Psoas muscle (tissue), 8 donors: Measurements from ENCODE around the gene ESRRA. TPM values are rescaled to one million over a fixed set of nuclear protein-coding genes. Genes with fewer than 3 reads are reported as not detected.
A peak's percentile ranks its signal among the peaks of the same experiment; 100 is the strongest.

Experiments used
- ATAC-seq, 4 donors: fragments of 200-7000 bp; cut with Tn5 transposase; one replicate each; pipeline ENCODE4 v1.9.1; 2020; ENCODE audit warnings: moderate library complexity in 3 of 4, mild to moderate bottlenecking in 2 of 4
- DNase-seq, 2 donors: peaks; one replicate each; pipeline ENCODE4 v3.0.0-alpha.2; 2020
- H3K27ac ChIP-seq: fragments of 200-600 bp; one replicate; pipeline ENCODE4 v1.8.0; 2022
- H3K27me3 ChIP-seq, 3 donors: fragments of 200-600 bp in 1 of 3; one replicate each; pipeline versions ENCODE4 v1.6.1 to v1.8.0; 2013 to 2022; ENCODE audit warnings: low read length in 2 of 3, mild to moderate bottlenecking in 2 of 3, moderate library complexity in 1 of 3; ENCODE audit not compliant: insufficient read depth in 3 of 3
- H3K36me3 ChIP-seq, 2 donors: fragments of 200-600 bp in 1 of 2; one replicate each; pipeline versions ENCODE4 v1.6.1 to v1.8.0; 2013 to 2022; ENCODE audit warnings: low read depth in 1 of 2, mild to moderate bottlenecking in 1 of 2, moderate library complexity in 1 of 2; ENCODE audit not compliant: insufficient read depth in 1 of 2
- H3K4me1 ChIP-seq: fragments of 200-600 bp; one replicate; pipeline ENCODE4 v1.8.0; 2022
- H3K4me3 ChIP-seq: fragments of 200-600 bp; one replicate; pipeline ENCODE4 v1.8.0; 2022; ENCODE audit warnings: mild to moderate bottlenecking
- H3K9me3 ChIP-seq: fragments of 200-600 bp; one replicate; pipeline ENCODE4 v1.8.0; 2022
- CTCF ChIP-seq: fragments of 200-600 bp; IDR thresholded peaks from one replicate; pipeline ENCODE4 v1.8.0; 2022; ENCODE audit warnings: antibody characterized with exemption
- WGBS, 3 donors: extraction: QIAGEN DNeasy Blood & Tissue Kit; methylation state at CpG; one replicate each; pipeline versions ENCODE4 v1.1.6 to v1.1.7; 2013; 5-methylcytosine and 5-hydroxymethylcytosine counted together
- intact Hi-C, 2 donors: fragments of 100-400 bp; cut with DNase I; formaldehyde crosslinking; loops; one replicate each; pipeline versions ENCODE4 v1.11.0 to v1.14.2; 2022
- polyA plus RNA-seq, 3 donors: library from polyadenylated mRNA; stranded (reverse); fragments of 200-250 nt; gene quantifications; one replicate each; pipeline ENCODE4 v1.2.3, GENCODE V29; 2013
- total RNA-seq, 4 donors: library from RNA; stranded (reverse); fragmentation: NEBNext Ultra II Directional in 2 of 4; extraction: Animal tissue kit (Norgen Biotek cat#: 25700) in 2 of 4; gene quantifications; one replicate each; pipeline versions ENCODE4 v1.2.1 to v1.2.4, GENCODE V29; 2021 to 2023
- donor health status: healthy with polysubstance abuse.
- donor health status: DM: no; HTN: no; CAD: no; lungs with moderate emphysema.
- donor health status: Bipolar disorder and iron deficiency.
- donor health status: healthy.
- donor health status: DM: yes; HTN: yes; CAD: no.
- donor health status: DM: no; HTN: no; CAD: no.
- donor health status: DM: no; HTN: no; CAD: no.
- donor health status: DM: yes; HTN: yes; CAD: no.

ESRRA gene
- total and polyA plus RNA-seq, 7 donors, result 104 to 362 (median 261) TPM

- no peak for TF ChIP-seq CTCF
- no peaks in the 10 kb centered on the region for H3K36me3 ChIP-seq
- no peak overlapping the region for H3K27ac ChIP-seq
- intact Hi-C loops, result no loop called here
- no peaks in the 10 kb centered on the region for H3K9me3 ChIP-seq
- no peak for DNase-seq
- peaks cover 32% of the 10 kb centered on the region for H3K4me1 ChIP-seq
- 89 to 92% (median 89%) methylated on average over 7 to 9 of the region's 9 CpGs for WGBS, 3 donors
- no peak for ATAC-seq
- H3K4me3 ChIP-seq, result no peak overlapping the region
- peaks cover 0 to 29% (median 18%) of the 10 kb centered on the region in 3 donors for H3K27me3 ChIP-seq
Measured at GRCh38 chr11:64288353-64288750, 17.0 kb upstream of the ESRRA start.

- WGBS, 3 donors, result 92 to 97% (median 93%) methylated on average over 13 of the region's 13 CpGs
- no peak for TF ChIP-seq CTCF
- no peak overlapping the region for H3K4me3 ChIP-seq
- DNase-seq, result no peak
- peaks cover 0 to 35% (median 21%) of the 10 kb centered on the region in 3 donors for H3K27me3 ChIP-seq
- no peak overlapping the region for H3K27ac ChIP-seq
- peaks cover 25% of the 10 kb centered on the region for H3K4me1 ChIP-seq
- no peaks in the 10 kb centered on the region for H3K9me3 ChIP-seq
- H3K36me3 ChIP-seq, result no peaks in the 10 kb centered on the region
- intact Hi-C loops, result no loop called here
- no peak for ATAC-seq
Measured at GRCh38 chr11:64289002-64289564, 16.2 kb upstream of the ESRRA start.

GRCh38 chr11:64290352-64291261 is 14.7 kb upstream of the ESRRA start:
- Histone ChIP-seq H3K27ac (no peak overlapping the region), H3K4me3 (no peak overlapping the region), H3K27me3 (peaks cover 0 to 45% (median 21%) of the 10 kb centered on the region in 3 donors), H3K4me1 (peaks cover 24% of the 10 kb centered on the region), H3K9me3 (no peaks in the 10 kb centered on the region), H3K36me3 (no peaks in the 10 kb centered on the region)
- DNase-seq (no peak), ATAC-seq (no peak)
- TF ChIP-seq CTCF, result no peak
- intact Hi-C loops, result no loop called here
- 51 to 78% (median 55%) methylated on average over 7 to 10 of the region's 10 CpGs for WGBS, 3 donors

- Histone ChIP-seq H3K36me3 (no peaks in the 10 kb centered on the region), H3K27me3 (peaks cover 0 to 52% (median 23%) of the 10 kb centered on the region in 3 donors), H3K27ac (no peak within 1 kb of the TSS), H3K9me3 (no peaks in the 10 kb centered on the region), H3K4me1 (peaks cover 19% of the 10 kb centered on the region), H3K4me3 (peak within 1 kb of the TSS; percentile 58)
- no peak for ATAC-seq
- no peak for TF ChIP-seq CTCF
- intact Hi-C loops, result no loop called here
- 6 to 16% (median 8%) methylated on average over 19 to 45 of the region's 45 CpGs for WGBS, 3 donors
- peak in 1 of 2 donors; percentile 53 for DNase-seq
Measured at GRCh38 chr11:64291262-64291751, 14.0 kb upstream of the ESRRA start, which contains the start of gene KCNK4. TSS of gene KCNK4 (plus strand) at chr11:64291302. CDS start at chr11:64293019, 1,717 bp downstream.
